DMS153 treated with DMSO at 0.1 percent for 48 hours (cell line): ENCODE results near the gene MLLT10.
A peak's percentile ranks its signal among the peaks of the same experiment; 100 is the strongest.

ENCODE experiments used
- DNase-seq: peaks from one replicate; lab custom pipeline; 2025; ENCODE audit not compliant: unreplicated experiment; lab: John Stamatoyannopoulos, UW

Gene MLLT10

DNA sequence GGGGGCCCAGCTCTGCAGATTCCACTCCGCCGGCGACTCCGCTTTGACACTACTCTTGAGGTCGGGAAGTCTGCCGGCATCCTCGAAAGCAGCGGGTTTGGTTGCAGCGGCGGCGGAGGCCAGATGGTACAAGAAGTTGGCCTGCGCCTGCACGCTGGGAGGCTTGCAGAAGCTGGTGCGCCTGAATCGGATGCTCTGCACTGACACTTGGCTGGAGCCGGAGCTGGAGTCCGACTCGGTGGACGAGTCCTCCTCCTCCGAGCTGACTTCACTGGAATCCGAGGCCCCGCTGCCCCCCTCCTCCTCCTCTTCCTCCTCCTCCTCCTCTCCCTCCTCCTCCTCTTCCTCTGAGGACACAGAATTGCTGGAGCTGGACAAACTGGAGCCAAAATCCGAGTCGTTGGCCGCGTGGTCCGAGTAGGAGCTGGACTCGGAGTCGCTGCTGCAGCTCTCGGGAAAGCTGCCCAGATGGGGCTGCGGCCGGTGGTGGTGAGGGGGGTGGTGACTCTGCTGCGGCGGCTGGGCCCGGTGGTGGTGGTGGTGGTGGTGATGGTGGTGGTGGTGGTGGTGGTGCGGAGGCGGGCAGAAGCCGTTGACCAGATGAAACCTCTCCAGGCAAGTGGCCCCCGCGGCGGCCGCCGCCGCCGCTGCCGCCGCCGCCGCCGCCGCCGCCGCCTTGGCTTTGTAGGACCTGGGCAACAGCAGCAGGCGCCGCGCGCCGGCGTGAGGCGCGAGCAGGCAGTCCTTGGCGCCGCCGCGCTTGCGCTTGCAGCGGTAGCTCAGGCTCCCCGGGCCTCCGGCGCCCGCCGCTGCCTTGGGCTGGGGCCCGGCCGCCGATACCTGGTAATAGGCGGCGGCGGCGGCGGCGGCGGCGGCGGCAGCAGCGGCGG, 17.5 kb upstream of the MLLT10 start:
- no peak for DNase-seq

- no peak for DNase-seq
Observed at GRCh38 chr10:21517134-21518031, 16.6 kb upstream of the MLLT10 start.

GRCh38 chr10:21518149-21518640, 15.8 kb upstream of the MLLT10 start:
- no peak for DNase-seq

GRCh38 chr10:21518641-21519396, 15.2 kb upstream of the MLLT10 start:
- peak; percentile 9 for DNase-seq

GRCh38 chr10:21519397-21519933, 14.6 kb upstream of the MLLT10 start:
- no peak for DNase-seq

DNA sequence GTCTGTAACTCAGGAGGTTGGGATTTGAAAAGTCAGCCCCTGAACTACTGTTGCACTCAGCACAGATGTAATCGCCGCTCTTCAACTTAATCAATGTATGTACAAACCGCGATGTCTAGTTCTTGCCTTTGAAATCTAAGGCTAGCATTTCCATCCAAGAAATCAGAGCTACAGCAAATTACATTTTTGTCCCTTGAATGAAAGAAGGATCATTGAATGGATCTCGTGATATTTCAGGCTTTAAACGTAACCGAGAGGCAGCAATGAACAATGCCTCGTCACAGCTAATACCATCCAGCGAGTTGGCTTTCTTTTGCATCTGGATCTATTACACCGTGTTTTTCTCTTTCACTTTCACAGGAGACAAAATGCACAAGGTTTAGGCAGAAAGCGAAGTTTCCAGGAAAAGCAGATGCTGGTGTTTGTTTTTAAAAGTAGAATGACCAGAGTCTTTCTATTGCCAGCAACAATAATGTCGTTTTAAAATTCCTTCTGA, 14.0 kb upstream of the MLLT10 start:
- DNase-seq = peak; percentile 28

DNA sequence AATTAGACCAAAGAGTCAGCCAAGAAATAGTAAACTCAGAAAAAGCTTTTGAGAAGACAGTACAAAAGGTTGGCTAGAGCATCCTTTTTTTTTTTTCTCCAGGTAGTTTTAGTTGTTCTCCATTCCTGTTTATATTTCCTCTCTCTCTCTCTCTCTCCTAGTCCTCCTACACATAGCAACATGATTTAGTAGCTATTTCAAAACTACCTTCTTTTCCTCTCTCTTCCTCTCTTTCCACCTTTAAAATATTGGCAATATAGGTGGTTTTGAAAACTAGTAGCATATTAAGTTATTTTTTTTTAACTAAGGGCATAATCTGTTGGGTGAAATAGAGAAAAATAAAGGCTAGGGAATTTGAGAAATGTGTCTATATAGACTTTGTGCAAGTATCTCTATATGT, 13.5 kb upstream of the MLLT10 start:
- DNase-seq = no peak

DNA sequence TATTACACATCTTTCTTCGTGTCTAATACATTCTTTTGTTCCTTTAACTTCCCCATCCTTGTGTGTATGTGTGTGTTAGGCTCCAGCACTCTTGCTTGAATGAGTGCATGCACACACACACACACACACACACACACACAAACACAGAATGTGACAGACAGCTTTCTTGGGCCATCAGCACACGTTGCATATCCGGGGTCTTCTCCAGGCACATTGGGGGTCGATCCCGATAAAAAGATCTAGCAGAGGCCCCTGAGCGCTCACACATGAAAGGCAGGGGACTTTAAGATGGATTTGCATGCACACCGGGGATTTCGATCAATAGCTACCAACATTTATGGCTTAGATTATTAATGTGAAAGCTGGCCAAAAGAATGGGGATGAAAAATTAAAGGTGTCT, 13.1 kb upstream of the MLLT10 start:
- DNase-seq = no peak

DNA sequence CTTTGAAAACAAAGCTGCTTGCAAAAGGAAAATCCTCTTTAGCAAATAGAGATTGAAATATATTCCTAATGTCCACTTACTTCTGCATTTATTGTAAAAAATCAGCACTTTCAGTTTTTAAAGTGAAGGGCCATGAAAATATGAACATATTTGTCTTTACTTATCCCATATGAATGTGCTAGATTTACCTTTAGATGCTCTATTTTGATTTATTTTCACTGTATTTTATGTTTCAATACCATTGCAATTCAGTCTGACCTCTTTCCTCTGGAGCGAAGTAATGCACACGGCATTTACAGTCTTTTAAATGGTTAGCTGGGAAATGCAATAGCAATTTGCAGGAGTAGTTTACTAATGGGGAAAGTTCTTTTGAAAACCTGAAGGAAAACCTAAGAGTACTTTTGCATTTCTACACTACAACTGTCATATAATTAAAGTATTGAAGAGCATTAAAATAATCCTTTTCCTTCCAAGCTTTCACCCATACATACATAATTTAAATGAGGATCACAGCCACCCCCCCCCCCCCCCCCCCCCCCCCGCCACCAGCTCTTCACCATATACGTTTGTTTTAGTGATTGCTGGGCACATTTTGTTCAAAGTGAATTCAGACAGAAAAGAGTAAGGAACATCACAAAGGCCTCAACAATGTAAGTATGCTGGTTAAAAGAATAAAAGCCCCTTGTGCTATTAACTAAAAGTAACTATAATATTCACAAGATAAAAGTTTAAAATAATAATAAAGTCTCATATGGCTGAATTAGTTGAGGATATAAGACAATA, 12.1 kb upstream of the MLLT10 start:
- no peak for DNase-seq

DNA sequence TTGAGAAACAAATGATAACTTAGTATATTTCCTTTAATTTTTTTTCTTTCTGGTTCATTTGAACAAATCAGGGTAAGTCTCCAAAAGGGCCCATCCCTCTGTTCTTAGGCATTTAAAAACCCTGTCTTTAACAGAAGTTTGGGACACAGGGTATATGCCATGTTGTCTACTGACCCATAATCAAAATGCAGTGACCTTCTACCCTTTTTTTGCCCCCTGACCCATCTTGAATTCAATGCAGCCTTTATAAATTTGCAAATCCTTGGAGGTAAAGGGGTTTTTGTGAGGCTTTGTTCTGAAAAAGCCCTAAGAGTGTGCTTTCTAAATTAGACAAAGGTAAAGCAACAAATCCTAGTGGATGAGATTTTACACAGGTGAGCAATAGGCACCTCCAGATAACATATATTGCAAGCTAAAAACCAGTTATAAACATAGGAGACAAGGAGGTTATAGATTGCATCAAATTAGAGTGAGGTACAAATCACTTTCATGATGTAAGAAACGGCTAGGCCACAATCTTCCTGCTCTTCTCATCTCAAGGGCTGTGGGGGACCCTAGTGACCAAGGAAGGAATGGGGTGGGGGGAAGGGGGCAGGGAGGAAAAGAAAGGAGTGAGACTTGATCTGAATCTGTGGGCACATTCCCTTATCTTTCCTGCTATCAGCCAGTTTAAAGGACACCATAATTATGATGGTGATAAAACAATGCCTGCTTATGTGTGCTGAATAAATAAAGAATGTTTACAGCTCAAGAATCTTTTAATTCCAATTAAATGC, 11.2 kb upstream of the MLLT10 start:
- no peak for DNase-seq

DNA sequence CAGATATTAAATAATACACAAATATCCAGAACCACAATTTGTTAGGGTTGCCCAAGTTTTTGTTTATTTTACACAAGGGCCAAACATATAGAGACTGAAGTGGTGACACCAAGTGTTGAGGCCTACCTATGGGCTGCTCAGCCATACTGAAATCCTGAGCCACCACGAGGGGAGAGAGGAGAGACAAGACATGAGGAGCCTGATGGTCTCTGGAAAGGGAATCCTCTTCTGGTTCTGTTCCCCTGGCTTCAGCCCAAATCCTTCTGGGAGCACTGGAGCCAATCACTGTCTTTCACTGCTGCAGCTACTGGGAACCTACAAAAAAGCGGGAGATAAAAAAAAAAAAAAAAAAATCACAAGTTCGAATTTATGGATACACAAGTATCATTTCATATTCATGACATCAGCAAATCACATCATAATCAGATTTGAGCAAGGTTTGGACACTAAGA, 10.4 kb upstream of the MLLT10 start:
- DNase-seq = no peak

- DNase-seq = no peak
Observed at GRCh38 chr10:21524131-21524525, 9.9 kb upstream of the MLLT10 start.

- DNase-seq = no peak
Observed at GRCh38 chr10:21524526-21525366, 9.3 kb upstream of the MLLT10 start.

- DNase-seq = peak; percentile 41
Observed at GRCh38 chr10:21525367-21526187, 8.5 kb upstream of the MLLT10 start, which contains the start of gene SKIDA1. SKIDA1 (minus strand) TSS chr10:21525682; CDS start chr10:21517822, 7,860 bp downstream.

DNA sequence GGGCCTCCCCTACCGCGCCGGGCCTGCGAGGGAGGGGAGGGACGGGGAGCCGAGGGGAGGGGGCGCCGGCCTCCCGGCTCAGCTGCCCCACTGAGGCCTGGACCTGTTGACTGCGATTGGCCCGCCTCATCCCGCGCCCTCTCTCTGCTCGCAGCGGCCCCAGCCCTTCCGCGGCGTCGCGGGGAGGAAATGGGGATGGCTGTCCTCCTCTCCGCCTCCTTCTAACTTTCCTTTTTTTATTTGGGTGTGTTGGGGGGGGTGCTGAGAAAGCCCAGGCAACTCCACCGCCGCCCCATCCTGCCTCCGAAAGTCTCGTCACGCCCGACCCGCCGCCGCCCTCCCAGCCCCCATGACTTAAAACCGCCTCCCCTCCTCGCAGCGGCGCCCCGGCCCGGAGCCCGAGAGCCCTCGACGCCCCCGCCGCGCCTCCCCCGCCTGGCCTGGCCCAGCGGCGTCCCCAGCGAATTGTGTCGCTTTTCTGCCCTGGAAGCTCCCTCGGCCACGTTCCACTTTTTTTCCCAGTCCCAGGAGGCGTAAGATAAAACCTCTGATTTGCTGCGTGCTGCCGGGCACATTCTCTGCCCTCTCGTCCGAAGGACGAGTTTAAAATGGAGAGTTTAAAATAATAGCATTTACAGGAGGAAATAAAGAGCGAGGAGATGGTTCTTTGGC, 7.7 kb upstream of the MLLT10 start:
- no peak for DNase-seq

- no peak for DNase-seq
Observed at GRCh38 chr10:21526860-21527597, 7.0 kb upstream of the MLLT10 start.
